Epithelial cell of proximal tubule (primary cell): ENCODE results near the gene TUBB. TPM values are rescaled to one million over a fixed set of nuclear protein-coding genes. Genes with fewer than 3 reads are reported as not detected.

Source experiments
- DNase-seq: peaks from one replicate; pipeline ENCODE4 v3.0.0-alpha.2; 2011; ENCODE audit warnings: low read depth
- H3K4me3 ChIP-seq: 2 replicates; pipeline ENCODE4 v1.5.1; 2011; ENCODE audit warnings: low read depth, mild to moderate bottlenecking, low read length
- total RNA-seq: library from RNA; depleted of rRNA; stranded (reverse); fragments of >200 nt; gene quantifications from 2 replicates; pipeline ENCODE4 v1.2.3, GENCODE V29; 2015
- TF ChIP-seq, protein P1 (sequence below): conservative IDR thresholded peaks from 2 replicates; pipeline ENCODE4 v1.5.1; 2012; ENCODE audit warnings: low read depth, mild to moderate bottlenecking, low read length

The TUBB gene
- total RNA-seq, 1 donor from 2014 or later: 1,157 TPM

- H3K4me3 ChIP-seq: no peak overlapping the region
- TF ChIP-seq, protein P1, sequence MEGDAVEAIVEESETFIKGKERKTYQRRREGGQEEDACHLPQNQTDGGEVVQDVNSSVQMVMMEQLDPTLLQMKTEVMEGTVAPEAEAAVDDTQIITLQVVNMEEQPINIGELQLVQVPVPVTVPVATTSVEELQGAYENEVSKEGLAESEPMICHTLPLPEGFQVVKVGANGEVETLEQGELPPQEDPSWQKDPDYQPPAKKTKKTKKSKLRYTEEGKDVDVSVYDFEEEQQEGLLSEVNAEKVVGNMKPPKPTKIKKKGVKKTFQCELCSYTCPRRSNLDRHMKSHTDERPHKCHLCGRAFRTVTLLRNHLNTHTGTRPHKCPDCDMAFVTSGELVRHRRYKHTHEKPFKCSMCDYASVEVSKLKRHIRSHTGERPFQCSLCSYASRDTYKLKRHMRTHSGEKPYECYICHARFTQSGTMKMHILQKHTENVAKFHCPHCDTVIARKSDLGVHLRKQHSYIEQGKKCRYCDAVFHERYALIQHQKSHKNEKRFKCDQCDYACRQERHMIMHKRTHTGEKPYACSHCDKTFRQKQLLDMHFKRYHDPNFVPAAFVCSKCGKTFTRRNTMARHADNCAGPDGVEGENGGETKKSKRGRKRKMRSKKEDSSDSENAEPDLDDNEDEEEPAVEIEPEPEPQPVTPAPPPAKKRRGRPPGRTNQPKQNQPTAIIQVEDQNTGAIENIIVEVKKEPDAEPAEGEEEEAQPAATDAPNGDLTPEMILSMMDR: no peak
Measured at GRCh38 chr6:30770592-30770991, 50.4 kb downstream of the TUBB start.

GRCh38 chr6:30774701-30775100 lies 54.5 kb downstream of the TUBB start:
- TF ChIP-seq, protein P1: no peak
- no peak for DNase-seq
- H3K4me3 ChIP-seq: no peak overlapping the region

More at GRCh38 chr6:30770592-30770991, 50.4 kb downstream of the TUBB start:
- no peak for DNase-seq

Other genes with a start within 250 kb of the TUBB start
- 56.9 and 93.3 TPM in 2 replicates for gene HLA-E, start 230.8 kb upstream of the TUBB start, total RNA-seq
- 46.1 and 46.3 TPM in 2 replicates for gene GNL1, start 163.9 kb upstream of the TUBB start, total RNA-seq
- gene PRR3, start 163.1 kb upstream of the TUBB start, total RNA-seq: 4.6 and 5.2 TPM in 2 replicates
- gene ABCF1, start 148.9 kb upstream of the TUBB start, total RNA-seq: 49.0 and 70.5 TPM in 2 replicates
- 19.6 and 25.8 TPM in 2 replicates for gene PPP1R10, start 103.1 kb upstream of the TUBB start, total RNA-seq
- 65.8 and 87.4 TPM in 2 replicates for gene MRPS18B, start 102.5 kb upstream of the TUBB start, total RNA-seq
- gene ATAT1, start 93.5 kb upstream of the TUBB start, total RNA-seq: 6.2 and 8.9 TPM in 2 replicates
- 4.6 and 10.5 TPM in 2 replicates for gene C6orf136, start 73.2 kb upstream of the TUBB start, total RNA-seq
- gene DHX16, start 47.3 kb upstream of the TUBB start, total RNA-seq: 41.5 and 52.0 TPM in 2 replicates
- 66.5 and 77.3 TPM in 2 replicates for gene PPP1R18, start 33.7 kb upstream of the TUBB start, total RNA-seq
- 20.4 and 22.5 TPM in 2 replicates for gene NRM, start 29.4 kb upstream of the TUBB start, total RNA-seq
- 11.4 and 20.7 TPM in 2 replicates for gene MDC1, start 3.1 kb upstream of the TUBB start, total RNA-seq
- 91.7 and 100 TPM in 2 replicates for gene FLOT1, start 22.3 kb downstream of the TUBB start, total RNA-seq
- 336 and 354 TPM in 2 replicates for gene IER3, start 24.2 kb downstream of the TUBB start, total RNA-seq
- 72.0 and 128 TPM in 2 replicates for gene DDR1, start 164.2 kb downstream of the TUBB start, total RNA-seq
- gene GTF2H4, start 187.9 kb downstream of the TUBB start, total RNA-seq: 15.0 and 19.1 TPM in 2 replicates
- 28.1 and 48.5 TPM in 2 replicates for gene VARS2, start 193.9 kb downstream of the TUBB start, total RNA-seq
- gene SFTA2, start 211.8 kb downstream of the TUBB start, total RNA-seq: 8.2 and 8.7 TPM in 2 replicates
- under 0.01 and 0.07 TPM in 2 replicates for gene MUCL3, start 220.6 kb downstream of the TUBB start, total RNA-seq